Rectal smooth muscle tissue (tissue), 1 donor: ENCODE results near the gene KRT76.

ENCODE experiments used
- H3K27ac ChIP-seq: one replicate; pipeline ENCODE4 v1.7.0; 2013; ENCODE audit warnings: low read depth, low read length, inconsistent platforms
- H3K27me3 ChIP-seq: one replicate; pipeline ENCODE4 v1.7.0; 2013; ENCODE audit warnings: low read length; ENCODE audit not compliant: control insufficient read depth, insufficient read depth
- H3K36me3 ChIP-seq: one replicate; pipeline ENCODE4 v1.7.0; 2013; ENCODE audit warnings: low read length; ENCODE audit not compliant: control insufficient read depth, insufficient read depth
- H3K4me1 ChIP-seq: one replicate; pipeline ENCODE4 v1.7.0; 2013; ENCODE audit warnings: low read length; ENCODE audit not compliant: control insufficient read depth, insufficient read depth
- H3K4me3 ChIP-seq: one replicate; pipeline ENCODE4 v1.7.0; 2013; ENCODE audit warnings: low read length
- H3K9ac ChIP-seq: one replicate; pipeline ENCODE4 v1.7.0; 2013; ENCODE audit warnings: low read length

Gene KRT76

GRCh38 chr12:52809166-52809565 is 32.0 kb upstream of the KRT76 start:
- H3K4me3 ChIP-seq, result no peak overlapping the region
- H3K27me3 ChIP-seq, result no peaks in the 10 kb centered on the region
- no peak overlapping the region for H3K27ac ChIP-seq
- no peak overlapping the region for H3K9ac ChIP-seq
- no peaks in the 10 kb centered on the region for H3K36me3 ChIP-seq
- H3K4me1 ChIP-seq, result no peaks in the 10 kb centered on the region

GRCh38 chr12:52808573-52809160 is 31.5 kb upstream of the KRT76 start:
- H3K9ac ChIP-seq, result no peak overlapping the region
- H3K4me3 ChIP-seq, result no peak overlapping the region
- H3K36me3 ChIP-seq, result no peaks in the 10 kb centered on the region
- no peaks in the 10 kb centered on the region for H3K27me3 ChIP-seq
- no peak overlapping the region for H3K27ac ChIP-seq
- H3K4me1 ChIP-seq, result no peaks in the 10 kb centered on the region

- Histone ChIP-seq H3K4me1 (no peaks in the 10 kb centered on the region), H3K27ac (no peak overlapping the region), H3K4me3 (no peak overlapping the region), H3K27me3 (no peaks in the 10 kb centered on the region), H3K9ac (no peak overlapping the region), H3K36me3 (no peaks in the 10 kb centered on the region)
Observed at GRCh38 chr12:52807544-52808470, 30.7 kb upstream of the KRT76 start.

- H3K36me3 ChIP-seq, result no peaks in the 10 kb centered on the region
- H3K4me3 ChIP-seq, result no peak overlapping the region
- H3K27ac ChIP-seq, result no peak overlapping the region
- H3K27me3 ChIP-seq, result no peaks in the 10 kb centered on the region
- H3K4me1 ChIP-seq, result no peaks in the 10 kb centered on the region
- H3K9ac ChIP-seq, result no peak overlapping the region
Observed at GRCh38 chr12:52806821-52807543, 29.8 kb upstream of the KRT76 start.

GRCh38 chr12:52806169-52806811 is 29.1 kb upstream of the KRT76 start:
- Histone ChIP-seq H3K4me3 (no peak overlapping the region), H3K27ac (no peak overlapping the region), H3K27me3 (no peaks in the 10 kb centered on the region), H3K36me3 (no peaks in the 10 kb centered on the region), H3K4me1 (no peaks in the 10 kb centered on the region), H3K9ac (no peak overlapping the region)

- Histone ChIP-seq H3K36me3 (no peaks in the 10 kb centered on the region), H3K27me3 (no peaks in the 10 kb centered on the region), H3K27ac (no peak overlapping the region), H3K4me3 (no peak overlapping the region), H3K9ac (no peak overlapping the region), H3K4me1 (no peaks in the 10 kb centered on the region)
Observed at GRCh38 chr12:52805739-52806138, 28.6 kb upstream of the KRT76 start.

GRCh38 chr12:52805000-52805399 is 27.9 kb upstream of the KRT76 start:
- Histone ChIP-seq H3K36me3 (no peaks in the 10 kb centered on the region), H3K9ac (no peak overlapping the region), H3K4me3 (no peak overlapping the region), H3K4me1 (no peaks in the 10 kb centered on the region), H3K27me3 (no peaks in the 10 kb centered on the region), H3K27ac (no peak overlapping the region)

GRCh38 chr12:52802442-52802841 is 25.3 kb upstream of the KRT76 start:
- H3K27me3 ChIP-seq, result no peaks in the 10 kb centered on the region
- no peaks in the 10 kb centered on the region for H3K36me3 ChIP-seq
- H3K27ac ChIP-seq, result no peak overlapping the region
- H3K4me1 ChIP-seq, result no peaks in the 10 kb centered on the region
- no peak overlapping the region for H3K4me3 ChIP-seq
- H3K9ac ChIP-seq, result no peak overlapping the region

GRCh38 chr12:52801773-52802172 is 24.6 kb upstream of the KRT76 start:
- Histone ChIP-seq H3K4me3 (no peak overlapping the region), H3K27me3 (no peaks in the 10 kb centered on the region), H3K4me1 (no peaks in the 10 kb centered on the region), H3K9ac (no peak overlapping the region), H3K27ac (no peak overlapping the region), H3K36me3 (no peaks in the 10 kb centered on the region)

GRCh38 chr12:52800259-52800917 is 23.2 kb upstream of the KRT76 start:
- H3K27ac ChIP-seq, result no peak overlapping the region

GRCh38 chr12:52799505-52800211 is 22.5 kb upstream of the KRT76 start:
- Histone ChIP-seq H3K4me3 (no peak overlapping the region), H3K9ac (no peak overlapping the region), H3K4me1 (no peaks in the 10 kb centered on the region), H3K27ac (no peak overlapping the region), H3K36me3 (no peaks in the 10 kb centered on the region), H3K27me3 (no peaks in the 10 kb centered on the region)

More at GRCh38 chr12:52800259-52800917, 23.2 kb upstream of the KRT76 start:
- Histone ChIP-seq H3K4me1 (no peaks in the 10 kb centered on the region), H3K4me3 (no peak overlapping the region), H3K27me3 (no peaks in the 10 kb centered on the region), H3K9ac (no peak overlapping the region), H3K36me3 (no peaks in the 10 kb centered on the region)
